Measurements from ENCODE around the gene STOML1. TPM values are rescaled to one million over a fixed set of nuclear protein-coding genes. Genes with fewer than 3 reads are reported as not detected.

The STOML1 gene
- total and polyA plus RNA-seq, 2 experiments from 2014 or later, result 2.3 to 2.4 TPM

DNA sequence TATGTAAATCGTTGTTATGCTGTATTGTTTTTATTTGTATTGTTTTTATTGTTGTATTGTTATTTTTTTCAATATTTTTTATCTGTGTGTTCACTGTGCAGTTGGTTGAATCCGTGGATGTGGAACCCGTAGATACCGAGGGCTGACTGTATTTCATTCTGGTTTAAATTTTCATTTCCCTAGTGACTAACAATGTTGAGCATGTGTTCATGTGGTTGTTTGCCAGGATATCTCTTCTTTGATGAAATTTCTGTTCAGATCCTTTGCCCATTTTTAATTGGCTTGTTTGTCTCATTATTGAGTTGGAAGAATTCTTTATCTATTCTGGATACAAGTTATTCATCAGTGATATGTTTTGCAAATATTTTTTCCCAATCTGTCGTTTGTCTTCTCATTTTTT, 29.7 kb downstream of the STOML1 start:
- Histone ChIP-seq H3K4me2 (no peak overlapping the region), H3K27ac (ENCODE audit: low read depth) (no peak overlapping the region), H3K4me3 (no peak overlapping the region), H3K27me3 (ENCODE audit: insufficient read depth) (no peaks in the 10 kb centered on the region), H3K36me3 (ENCODE audit: insufficient read depth) (no peaks in the 10 kb centered on the region), H4K20me1 (replicated peaks; ENCODE audit: insufficient read depth) (no peaks in the 10 kb centered on the region), H2AFZ (no peak overlapping the region), H3K9me2 (ENCODE audit: insufficient read depth) (no peaks in the 10 kb centered on the region), H3K79me2 (replicated peaks; ENCODE audit: insufficient read depth) (no peaks in the 10 kb centered on the region), H3F3A (replicated peaks; ENCODE audit: low read depth) (no peaks in the 10 kb centered on the region), H3K4me1 (ENCODE audit: insufficient read depth) (peaks cover 20% of the 10 kb centered on the region)
- H3K36me3 Mint-ChIP-seq (ENCODE audit: low read depth), result no peaks in the 10 kb centered on the region
- no peak for DNase-seq (ENCODE audit: low spot score)
- no peak overlapping the region for H3K27ac Mint-ChIP-seq
- TF ChIP-seq EZH2phosphoT487 (IDR thresholded peaks at IDR 0.05; ENCODE audit: unreplicated experiment), result no peak
- TF ChIP-seq JUNB (IDR thresholded peaks at IDR 0.05; ENCODE audit: unreplicated experiment), result no peak
- TF ChIP-seq, protein P1, sequence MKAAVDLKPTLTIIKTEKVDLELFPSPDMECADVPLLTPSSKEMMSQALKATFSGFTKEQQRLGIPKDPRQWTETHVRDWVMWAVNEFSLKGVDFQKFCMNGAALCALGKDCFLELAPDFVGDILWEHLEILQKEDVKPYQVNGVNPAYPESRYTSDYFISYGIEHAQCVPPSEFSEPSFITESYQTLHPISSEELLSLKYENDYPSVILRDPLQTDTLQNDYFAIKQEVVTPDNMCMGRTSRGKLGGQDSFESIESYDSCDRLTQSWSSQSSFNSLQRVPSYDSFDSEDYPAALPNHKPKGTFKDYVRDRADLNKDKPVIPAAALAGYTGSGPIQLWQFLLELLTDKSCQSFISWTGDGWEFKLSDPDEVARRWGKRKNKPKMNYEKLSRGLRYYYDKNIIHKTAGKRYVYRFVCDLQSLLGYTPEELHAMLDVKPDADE (IDR thresholded peaks at IDR 0.05), result no peak
- TF ChIP-seq, protein P2, sequence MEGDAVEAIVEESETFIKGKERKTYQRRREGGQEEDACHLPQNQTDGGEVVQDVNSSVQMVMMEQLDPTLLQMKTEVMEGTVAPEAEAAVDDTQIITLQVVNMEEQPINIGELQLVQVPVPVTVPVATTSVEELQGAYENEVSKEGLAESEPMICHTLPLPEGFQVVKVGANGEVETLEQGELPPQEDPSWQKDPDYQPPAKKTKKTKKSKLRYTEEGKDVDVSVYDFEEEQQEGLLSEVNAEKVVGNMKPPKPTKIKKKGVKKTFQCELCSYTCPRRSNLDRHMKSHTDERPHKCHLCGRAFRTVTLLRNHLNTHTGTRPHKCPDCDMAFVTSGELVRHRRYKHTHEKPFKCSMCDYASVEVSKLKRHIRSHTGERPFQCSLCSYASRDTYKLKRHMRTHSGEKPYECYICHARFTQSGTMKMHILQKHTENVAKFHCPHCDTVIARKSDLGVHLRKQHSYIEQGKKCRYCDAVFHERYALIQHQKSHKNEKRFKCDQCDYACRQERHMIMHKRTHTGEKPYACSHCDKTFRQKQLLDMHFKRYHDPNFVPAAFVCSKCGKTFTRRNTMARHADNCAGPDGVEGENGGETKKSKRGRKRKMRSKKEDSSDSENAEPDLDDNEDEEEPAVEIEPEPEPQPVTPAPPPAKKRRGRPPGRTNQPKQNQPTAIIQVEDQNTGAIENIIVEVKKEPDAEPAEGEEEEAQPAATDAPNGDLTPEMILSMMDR (conservative IDR thresholded peaks at IDR 0.05; ENCODE audit: low read depth in 2 of 2), result no peak
- TF ChIP-seq STAT1 (IDR thresholded peaks at IDR 0.05; ENCODE audit: unreplicated experiment), result no peak
- TF ChIP-seq EZH2 (IDR thresholded peaks at IDR 0.05; ENCODE audit: low read depth, unreplicated experiment), result no peak
- TF ChIP-seq, protein P3, sequence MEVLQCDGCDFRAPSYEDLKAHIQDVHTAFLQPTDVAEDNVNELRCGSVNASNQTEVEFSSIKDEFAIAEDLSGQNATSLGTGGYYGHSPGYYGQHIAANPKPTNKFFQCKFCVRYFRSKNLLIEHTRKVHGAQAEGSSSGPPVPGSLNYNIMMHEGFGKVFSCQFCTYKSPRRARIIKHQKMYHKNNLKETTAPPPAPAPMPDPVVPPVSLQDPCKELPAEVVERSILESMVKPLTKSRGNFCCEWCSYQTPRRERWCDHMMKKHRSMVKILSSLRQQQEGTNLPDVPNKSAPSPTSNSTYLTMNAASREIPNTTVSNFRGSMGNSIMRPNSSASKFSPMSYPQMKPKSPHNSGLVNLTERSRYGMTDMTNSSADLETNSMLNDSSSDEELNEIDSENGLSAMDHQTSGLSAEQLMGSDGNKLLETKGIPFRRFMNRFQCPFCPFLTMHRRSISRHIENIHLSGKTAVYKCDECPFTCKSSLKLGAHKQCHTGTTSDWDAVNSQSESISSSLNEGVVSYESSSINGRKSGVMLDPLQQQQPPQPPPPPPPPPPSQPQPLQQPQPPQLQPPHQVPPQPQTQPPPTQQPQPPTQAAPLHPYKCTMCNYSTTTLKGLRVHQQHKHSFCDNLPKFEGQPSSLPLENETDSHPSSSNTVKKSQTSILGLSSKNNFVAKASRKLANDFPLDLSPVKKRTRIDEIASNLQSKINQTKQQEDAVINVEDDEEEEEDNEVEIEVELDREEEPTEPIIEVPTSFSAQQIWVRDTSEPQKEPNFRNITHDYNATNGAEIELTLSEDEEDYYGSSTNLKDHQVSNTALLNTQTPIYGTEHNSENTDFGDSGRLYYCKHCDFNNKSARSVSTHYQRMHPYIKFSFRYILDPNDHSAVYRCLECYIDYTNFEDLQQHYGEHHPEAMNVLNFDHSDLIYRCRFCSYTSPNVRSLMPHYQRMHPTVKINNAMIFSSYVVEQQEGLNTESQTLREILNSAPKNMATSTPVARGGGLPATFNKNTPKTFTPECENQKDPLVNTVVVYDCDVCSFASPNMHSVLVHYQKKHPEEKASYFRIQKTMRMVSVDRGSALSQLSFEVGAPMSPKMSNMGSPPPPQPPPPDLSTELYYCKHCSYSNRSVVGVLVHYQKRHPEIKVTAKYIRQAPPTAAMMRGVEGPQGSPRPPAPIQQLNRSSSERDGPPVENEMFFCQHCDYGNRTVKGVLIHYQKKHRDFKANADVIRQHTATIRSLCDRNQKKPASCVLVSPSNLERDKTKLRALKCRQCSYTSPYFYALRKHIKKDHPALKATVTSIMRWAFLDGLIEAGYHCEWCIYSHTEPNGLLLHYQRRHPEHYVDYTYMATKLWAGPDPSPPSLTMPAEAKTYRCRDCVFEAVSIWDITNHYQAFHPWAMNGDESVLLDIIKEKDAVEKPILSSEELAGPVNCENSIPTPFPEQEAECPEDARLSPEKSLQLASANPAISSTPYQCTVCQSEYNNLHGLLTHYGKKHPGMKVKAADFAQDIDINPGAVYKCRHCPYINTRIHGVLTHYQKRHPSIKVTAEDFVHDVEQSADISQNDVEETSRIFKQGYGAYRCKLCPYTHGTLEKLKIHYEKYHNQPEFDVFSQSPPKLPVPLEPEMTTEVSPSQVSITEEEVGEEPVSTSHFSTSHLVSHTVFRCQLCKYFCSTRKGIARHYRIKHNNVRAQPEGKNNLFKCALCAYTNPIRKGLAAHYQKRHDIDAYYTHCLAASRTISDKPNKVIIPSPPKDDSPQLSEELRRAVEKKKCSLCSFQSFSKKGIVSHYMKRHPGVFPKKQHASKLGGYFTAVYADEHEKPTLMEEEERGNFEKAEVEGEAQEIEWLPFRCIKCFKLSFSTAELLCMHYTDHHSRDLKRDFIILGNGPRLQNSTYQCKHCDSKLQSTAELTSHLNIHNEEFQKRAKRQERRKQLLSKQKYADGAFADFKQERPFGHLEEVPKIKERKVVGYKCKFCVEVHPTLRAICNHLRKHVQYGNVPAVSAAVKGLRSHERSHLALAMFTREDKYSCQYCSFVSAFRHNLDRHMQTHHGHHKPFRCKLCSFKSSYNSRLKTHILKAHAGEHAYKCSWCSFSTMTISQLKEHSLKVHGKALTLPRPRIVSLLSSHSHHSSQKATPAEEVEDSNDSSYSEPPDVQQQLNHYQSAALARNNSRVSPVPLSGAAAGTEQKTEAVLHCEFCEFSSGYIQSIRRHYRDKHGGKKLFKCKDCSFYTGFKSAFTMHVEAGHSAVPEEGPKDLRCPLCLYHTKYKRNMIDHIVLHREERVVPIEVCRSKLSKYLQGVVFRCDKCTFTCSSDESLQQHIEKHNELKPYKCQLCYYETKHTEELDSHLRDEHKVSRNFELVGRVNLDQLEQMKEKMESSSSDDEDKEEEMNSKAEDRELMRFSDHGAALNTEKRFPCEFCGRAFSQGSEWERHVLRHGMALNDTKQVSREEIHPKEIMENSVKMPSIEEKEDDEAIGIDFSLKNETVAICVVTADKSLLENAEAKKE (CRISPR knock-in tag; IDR thresholded peaks at IDR 0.05), result no peak
- TF ChIP-seq POLR2AphosphoS5 (IDR thresholded peaks at IDR 0.05; ENCODE audit: low read depth), result no peak
- TF ChIP-seq CREB1 (CRISPR knock-in tag; IDR thresholded peaks at IDR 0.05; ENCODE audit: low read depth), result no peak
- no peak for TF ChIP-seq NANOG (IDR thresholded peaks at IDR 0.05; ENCODE audit: borderline replicate concordance)
- TF ChIP-seq, protein P4, sequence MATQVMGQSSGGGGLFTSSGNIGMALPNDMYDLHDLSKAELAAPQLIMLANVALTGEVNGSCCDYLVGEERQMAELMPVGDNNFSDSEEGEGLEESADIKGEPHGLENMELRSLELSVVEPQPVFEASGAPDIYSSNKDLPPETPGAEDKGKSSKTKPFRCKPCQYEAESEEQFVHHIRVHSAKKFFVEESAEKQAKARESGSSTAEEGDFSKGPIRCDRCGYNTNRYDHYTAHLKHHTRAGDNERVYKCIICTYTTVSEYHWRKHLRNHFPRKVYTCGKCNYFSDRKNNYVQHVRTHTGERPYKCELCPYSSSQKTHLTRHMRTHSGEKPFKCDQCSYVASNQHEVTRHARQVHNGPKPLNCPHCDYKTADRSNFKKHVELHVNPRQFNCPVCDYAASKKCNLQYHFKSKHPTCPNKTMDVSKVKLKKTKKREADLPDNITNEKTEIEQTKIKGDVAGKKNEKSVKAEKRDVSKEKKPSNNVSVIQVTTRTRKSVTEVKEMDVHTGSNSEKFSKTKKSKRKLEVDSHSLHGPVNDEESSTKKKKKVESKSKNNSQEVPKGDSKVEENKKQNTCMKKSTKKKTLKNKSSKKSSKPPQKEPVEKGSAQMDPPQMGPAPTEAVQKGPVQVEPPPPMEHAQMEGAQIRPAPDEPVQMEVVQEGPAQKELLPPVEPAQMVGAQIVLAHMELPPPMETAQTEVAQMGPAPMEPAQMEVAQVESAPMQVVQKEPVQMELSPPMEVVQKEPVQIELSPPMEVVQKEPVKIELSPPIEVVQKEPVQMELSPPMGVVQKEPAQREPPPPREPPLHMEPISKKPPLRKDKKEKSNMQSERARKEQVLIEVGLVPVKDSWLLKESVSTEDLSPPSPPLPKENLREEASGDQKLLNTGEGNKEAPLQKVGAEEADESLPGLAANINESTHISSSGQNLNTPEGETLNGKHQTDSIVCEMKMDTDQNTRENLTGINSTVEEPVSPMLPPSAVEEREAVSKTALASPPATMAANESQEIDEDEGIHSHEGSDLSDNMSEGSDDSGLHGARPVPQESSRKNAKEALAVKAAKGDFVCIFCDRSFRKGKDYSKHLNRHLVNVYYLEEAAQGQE (IDR thresholded peaks at IDR 0.05; ENCODE audit: unreplicated experiment), result no peak
- no peak for TF ChIP-seq ZNF114 (CRISPR knock-in tag; IDR thresholded peaks at IDR 0.05)
- no peak for TF ChIP-seq ZNF331 (CRISPR knock-in tag; IDR thresholded peaks at IDR 0.05; ENCODE audit: low read depth)
- ATAC-seq, result no peak
- no peaks in the 10 kb centered on the region for H3K9me3 Mint-ChIP-seq
- no peak overlapping the region for H3K4me3 Mint-ChIP-seq
- H3K4me1 Mint-ChIP-seq, result peaks cover 21% of the 10 kb centered on the region
- H3K27me3 Mint-ChIP-seq (ENCODE audit: insufficient read depth, low read depth, poor library complexity), result peaks cover 4% of the 10 kb centered on the region
